Astrocyte (in vitro differentiated cells and primary cell): ENCODE data around the gene CYP19A1. TPM values are rescaled to one million over a fixed set of nuclear protein-coding genes. Genes with fewer than 3 reads are reported as not detected.

Experiments used
- DNase-seq: peaks from one replicate; pipeline ENCODE4 v3.0.0-alpha.2; 2010; ENCODE audit warnings: low read depth
- FAIRE-seq: peaks from 2 replicates; lab custom pipeline; 2011; peaks lifted over from hg19 to GRCh38; lab: Jason Lieb, UNC
- H2AFZ ChIP-seq: 2 replicates; pipeline ENCODE4 v1.6.0; 2012; ENCODE audit warnings: low read depth, low read length, inconsistent platforms
- H3K27ac ChIP-seq: 2 replicates; pipeline ENCODE4 v1.5.1; 2011; ENCODE audit warnings: low read depth, low read length, inconsistent platforms
- H3K27me3 ChIP-seq: 2 replicates; pipeline ENCODE4 v1.6.0; 2011; ENCODE audit warnings: low read length, inconsistent platforms; ENCODE audit not compliant: insufficient read depth
- H3K36me3 ChIP-seq: 2 replicates; pipeline ENCODE4 v1.5.1; 2011; ENCODE audit warnings: low read length, inconsistent platforms; ENCODE audit not compliant: insufficient read depth
- H3K4me1 ChIP-seq: 2 replicates; pipeline ENCODE4 v1.5.1; 2011; ENCODE audit warnings: low read length, inconsistent platforms; ENCODE audit not compliant: insufficient read depth
- H3K4me2 ChIP-seq: 2 replicates; pipeline ENCODE4 v1.6.0; 2012; ENCODE audit warnings: low read length, inconsistent platforms
- H3K4me3 ChIP-seq: 2 replicates; pipeline ENCODE4 v1.5.1; 2011; ENCODE audit warnings: low read depth, mild to moderate bottlenecking, low read length, inconsistent platforms; ENCODE audit not compliant: insufficient read depth
- H3K79me2 ChIP-seq: 2 replicates; pipeline ENCODE4 v1.6.0; 2012; ENCODE audit warnings: mild to moderate bottlenecking, low read length, inconsistent platforms; ENCODE audit not compliant: insufficient read depth
- H3K9ac ChIP-seq: 2 replicates; pipeline ENCODE4 v1.6.0; 2012; ENCODE audit warnings: mild to moderate bottlenecking, low read length, inconsistent platforms
- H3K9me3 ChIP-seq: 2 replicates; pipeline ENCODE4 v1.5.1; 2012; ENCODE audit warnings: low read depth, mild to moderate bottlenecking, low read length, inconsistent platforms; ENCODE audit not compliant: insufficient read depth
- H4K20me1 ChIP-seq: 2 replicates; pipeline ENCODE4 v1.6.0; 2012; ENCODE audit warnings: low read length, inconsistent platforms; ENCODE audit not compliant: insufficient read depth
- H3K27ac Mint-ChIP-seq: one replicate; pipeline ENCODE4 v1.8.0; 2021; ENCODE audit warnings: mild to moderate bottlenecking, mixed read lengths; ENCODE audit not compliant: unreplicated experiment
- H3K27me3 Mint-ChIP-seq: one replicate; pipeline ENCODE4 v1.8.0; 2021; ENCODE audit warnings: low read depth, mixed read lengths; ENCODE audit not compliant: unreplicated experiment
- H3K36me3 Mint-ChIP-seq: one replicate; pipeline ENCODE4 v1.8.0; 2021; ENCODE audit warnings: low read depth, mixed read lengths; ENCODE audit not compliant: unreplicated experiment
- H3K4me1 Mint-ChIP-seq: one replicate; pipeline ENCODE4 v1.8.0; 2021; ENCODE audit warnings: low read depth, mixed read lengths; ENCODE audit not compliant: unreplicated experiment
- H3K4me3 Mint-ChIP-seq: one replicate; pipeline ENCODE4 v1.8.0; 2021; ENCODE audit warnings: mild to moderate bottlenecking, moderate library complexity, mixed read lengths; ENCODE audit not compliant: unreplicated experiment
- H3K9me3 Mint-ChIP-seq: one replicate; pipeline ENCODE4 v1.8.0; 2021; ENCODE audit warnings: mild to moderate bottlenecking, mixed read lengths; ENCODE audit not compliant: unreplicated experiment
- EZH2 ChIP-seq: IDR thresholded peaks from 2 replicates; pipeline ENCODE4 v1.6.1; 2012; ENCODE audit warnings: mild to moderate bottlenecking, low read length, inconsistent platforms; ENCODE audit not compliant: insufficient read depth
- total RNA-seq: library from RNA; stranded (reverse); gene quantifications from 2 replicates; pipeline ENCODE4 v1.2.1, GENCODE V29; 2021
- TF ChIP-seq, protein P1 (sequence below): IDR thresholded peaks from 2 replicates; pipeline ENCODE4 v1.5.1; 2011; ENCODE audit warnings: low read depth, mild to moderate bottlenecking, inconsistent platforms, low read length, moderate library complexity; ENCODE audit not compliant: insufficient read depth

Gene CYP19A1
- total RNA-seq, 1 donor from 2014 or later, result 0.75 TPM

DNA sequence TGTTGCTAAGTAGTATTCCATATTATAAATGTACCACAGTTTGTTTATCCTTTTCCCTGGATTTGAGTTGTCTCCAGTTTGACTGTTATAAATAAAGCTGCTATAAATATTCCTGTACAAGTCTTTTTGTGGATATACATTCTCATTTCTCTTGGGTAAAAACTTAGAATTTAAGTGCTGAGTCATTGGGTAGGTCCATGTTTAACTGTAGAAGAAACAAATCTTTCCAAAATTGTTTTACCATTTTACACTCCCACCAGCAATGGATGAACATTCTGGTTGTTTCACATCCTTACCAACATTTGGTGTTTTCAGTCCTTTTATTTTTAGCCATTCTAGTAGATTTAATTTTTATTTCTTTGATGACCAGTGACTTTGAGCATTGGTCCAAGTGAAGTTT lies 169.7 kb downstream of the CYP19A1 start:
- no peak overlapping the region for H3K27ac ChIP-seq
- FAIRE-seq (no peak), DNase-seq (no peak)
- no peak overlapping the region for H2AFZ ChIP-seq
- peaks cover 4% of the 10 kb centered on the region for H3K27me3 Mint-ChIP-seq
- no peak overlapping the region for H3K27ac Mint-ChIP-seq
- no peaks in the 10 kb centered on the region for H4K20me1 ChIP-seq
- no peak overlapping the region for H3K4me3 ChIP-seq
- no peak overlapping the region for H3K9ac ChIP-seq
- TF ChIP-seq EZH2, result no peak
- TF ChIP-seq, protein P1, sequence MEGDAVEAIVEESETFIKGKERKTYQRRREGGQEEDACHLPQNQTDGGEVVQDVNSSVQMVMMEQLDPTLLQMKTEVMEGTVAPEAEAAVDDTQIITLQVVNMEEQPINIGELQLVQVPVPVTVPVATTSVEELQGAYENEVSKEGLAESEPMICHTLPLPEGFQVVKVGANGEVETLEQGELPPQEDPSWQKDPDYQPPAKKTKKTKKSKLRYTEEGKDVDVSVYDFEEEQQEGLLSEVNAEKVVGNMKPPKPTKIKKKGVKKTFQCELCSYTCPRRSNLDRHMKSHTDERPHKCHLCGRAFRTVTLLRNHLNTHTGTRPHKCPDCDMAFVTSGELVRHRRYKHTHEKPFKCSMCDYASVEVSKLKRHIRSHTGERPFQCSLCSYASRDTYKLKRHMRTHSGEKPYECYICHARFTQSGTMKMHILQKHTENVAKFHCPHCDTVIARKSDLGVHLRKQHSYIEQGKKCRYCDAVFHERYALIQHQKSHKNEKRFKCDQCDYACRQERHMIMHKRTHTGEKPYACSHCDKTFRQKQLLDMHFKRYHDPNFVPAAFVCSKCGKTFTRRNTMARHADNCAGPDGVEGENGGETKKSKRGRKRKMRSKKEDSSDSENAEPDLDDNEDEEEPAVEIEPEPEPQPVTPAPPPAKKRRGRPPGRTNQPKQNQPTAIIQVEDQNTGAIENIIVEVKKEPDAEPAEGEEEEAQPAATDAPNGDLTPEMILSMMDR, result no peak
- H3K4me1 Mint-ChIP-seq, result peaks cover 4% of the 10 kb centered on the region
- no peaks in the 10 kb centered on the region for H3K4me1 ChIP-seq
- H3K36me3 ChIP-seq, result no peaks in the 10 kb centered on the region
- H3K4me2 ChIP-seq, result no peak overlapping the region
- H3K27me3 ChIP-seq, result peaks cover 3% of the 10 kb centered on the region
- H3K36me3 Mint-ChIP-seq, result no peaks in the 10 kb centered on the region
- H3K79me2 ChIP-seq, result no peaks in the 10 kb centered on the region
- H3K9me3 ChIP-seq, result no peaks in the 10 kb centered on the region
- no peak overlapping the region for H3K4me3 Mint-ChIP-seq
- H3K9me3 Mint-ChIP-seq, result no peaks in the 10 kb centered on the region

DNA sequence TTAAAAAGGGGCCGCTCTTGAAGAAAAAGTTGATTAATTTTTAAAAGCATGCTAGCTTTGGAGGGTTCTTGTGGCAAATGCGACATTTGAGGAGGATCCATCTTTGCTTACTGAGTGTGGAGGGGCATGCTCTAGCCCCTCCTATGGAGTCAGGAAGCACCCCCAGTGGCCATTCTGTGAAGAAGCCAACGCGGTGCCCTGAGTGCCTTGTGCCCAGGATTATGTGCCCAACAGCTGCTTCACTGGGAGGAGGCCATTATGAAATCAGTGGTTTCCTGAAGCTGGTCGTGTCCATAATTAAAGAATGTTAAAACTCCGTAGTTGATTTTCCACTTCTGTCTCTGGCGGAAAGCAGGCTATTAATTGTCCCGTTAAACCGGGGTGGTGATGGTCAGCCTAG lies 174.6 kb downstream of the CYP19A1 start:
- Histone ChIP-seq H3K9me3 (no peaks in the 10 kb centered on the region), H3K27ac (no peak overlapping the region), H2AFZ (no peak overlapping the region), H4K20me1 (no peaks in the 10 kb centered on the region), H3K36me3 (no peaks in the 10 kb centered on the region), H3K79me2 (no peaks in the 10 kb centered on the region), H3K9ac (no peak overlapping the region), H3K27me3 (peaks cover 10% of the 10 kb centered on the region), H3K4me3 (no peak overlapping the region), H3K4me2 (peak overlapping the region; percentile 86), H3K4me1 (peaks cover 5% of the 10 kb centered on the region)
- no peaks in the 10 kb centered on the region for H3K9me3 Mint-ChIP-seq
- H3K4me3 Mint-ChIP-seq, result peak overlapping the region; percentile 6
- DNase-seq, result no peak
- H3K27ac Mint-ChIP-seq, result no peak overlapping the region
- TF ChIP-seq, protein P1, result no peak
- no peak for TF ChIP-seq EZH2
- no peak for FAIRE-seq
- H3K27me3 Mint-ChIP-seq, result peaks cover 16% of the 10 kb centered on the region
- H3K4me1 Mint-ChIP-seq, result peaks cover 3% of the 10 kb centered on the region
- no peaks in the 10 kb centered on the region for H3K36me3 Mint-ChIP-seq

DNA sequence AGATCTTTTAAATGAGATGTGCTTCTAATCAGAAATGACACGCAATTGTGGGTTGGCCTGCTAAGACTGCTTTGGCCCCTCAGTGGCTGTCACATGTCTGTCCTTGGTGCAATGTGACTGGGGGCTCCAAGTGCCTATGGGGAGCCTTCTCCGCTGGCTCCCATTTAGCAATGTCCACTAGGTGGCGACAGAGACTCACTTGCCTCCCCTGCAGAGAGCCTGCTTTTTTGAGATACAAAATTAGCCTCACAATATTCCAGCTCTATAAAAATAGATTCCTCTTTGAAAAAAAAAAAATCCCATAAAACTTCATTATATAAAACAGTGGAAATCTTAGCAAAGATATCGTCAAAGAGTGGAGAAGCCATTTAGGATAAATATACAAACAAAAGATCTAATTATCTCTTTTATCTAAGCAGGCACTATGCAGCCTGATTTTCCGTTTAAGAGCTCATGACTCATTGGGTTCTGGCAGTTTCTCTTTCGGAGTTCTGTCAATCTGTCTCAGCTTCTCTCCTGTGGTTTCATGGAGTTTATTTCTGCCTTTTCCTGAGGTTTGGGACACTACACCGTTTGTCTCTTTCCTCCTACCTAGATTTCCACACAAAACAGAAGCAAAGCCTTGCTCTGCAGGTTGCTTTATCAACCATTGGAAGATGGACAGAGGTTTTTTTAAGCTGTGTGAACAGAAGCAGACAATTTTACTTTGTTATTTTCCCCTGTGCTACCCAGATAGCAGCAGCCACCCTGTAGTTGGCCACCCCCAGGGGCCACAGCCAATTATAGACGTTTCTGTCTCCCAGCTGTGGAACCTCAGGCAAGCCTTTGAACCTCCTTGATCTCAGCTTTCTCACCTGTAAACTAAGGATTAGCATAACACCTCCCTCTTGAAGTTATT lies 175.3 kb downstream of the CYP19A1 start:
- Histone ChIP-seq H3K4me2 (peak overlapping the region; percentile 86), H3K4me1 (peaks cover 5% of the 10 kb centered on the region), H3K4me3 (peak overlapping the region; percentile 48), H3K9ac (peak overlapping the region; percentile 39), H2AFZ (peak overlapping the region; percentile 51), H3K27ac (no peak overlapping the region), H3K79me2 (no peaks in the 10 kb centered on the region), H3K27me3 (peaks cover 10% of the 10 kb centered on the region), H3K9me3 (no peaks in the 10 kb centered on the region), H3K36me3 (no peaks in the 10 kb centered on the region), H4K20me1 (no peaks in the 10 kb centered on the region)
- Mint-ChIP-seq H3K27me3 (peaks cover 16% of the 10 kb centered on the region), H3K36me3 (no peaks in the 10 kb centered on the region), H3K9me3 (no peaks in the 10 kb centered on the region), H3K4me1 (peaks cover 3% of the 10 kb centered on the region), H3K27ac (no peak overlapping the region), H3K4me3 (peak overlapping the region; percentile 55)
- peak; percentile 74 for DNase-seq
- no peak for FAIRE-seq
- TF ChIP-seq, protein P1, result peak; percentile 91
- TF ChIP-seq EZH2, result no peak
